ENCODE results near the gene ARID2. TPM values are rescaled to one million over a fixed set of nuclear protein-coding genes. Genes with fewer than 3 reads are reported as not detected.

Gene ARID2
- total RNA-seq, 1 experiment from 2014 or later = 11.0 TPM

DNA sequence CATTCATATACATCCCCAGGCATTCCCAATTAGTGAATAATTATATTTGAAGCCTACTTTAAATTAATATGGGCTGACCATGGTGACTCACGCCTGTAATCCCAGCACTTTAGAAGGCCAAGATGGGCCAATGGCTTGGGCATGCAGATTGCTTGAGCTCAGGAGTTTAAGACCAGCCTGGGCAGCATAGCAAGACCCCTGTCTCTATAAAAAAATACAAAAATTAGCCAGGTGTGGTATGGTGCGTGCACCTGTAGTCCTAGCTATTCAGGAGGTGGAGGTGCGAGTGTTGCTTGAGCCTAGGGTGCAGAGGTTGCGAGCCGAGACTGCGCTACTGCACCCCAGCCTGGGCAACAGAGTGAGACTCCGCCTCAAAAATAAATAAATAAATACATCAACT, 7.6 kb upstream of the ARID2 start:
- DNase-seq (ENCODE audit: low read depth) = no peak

DNA sequence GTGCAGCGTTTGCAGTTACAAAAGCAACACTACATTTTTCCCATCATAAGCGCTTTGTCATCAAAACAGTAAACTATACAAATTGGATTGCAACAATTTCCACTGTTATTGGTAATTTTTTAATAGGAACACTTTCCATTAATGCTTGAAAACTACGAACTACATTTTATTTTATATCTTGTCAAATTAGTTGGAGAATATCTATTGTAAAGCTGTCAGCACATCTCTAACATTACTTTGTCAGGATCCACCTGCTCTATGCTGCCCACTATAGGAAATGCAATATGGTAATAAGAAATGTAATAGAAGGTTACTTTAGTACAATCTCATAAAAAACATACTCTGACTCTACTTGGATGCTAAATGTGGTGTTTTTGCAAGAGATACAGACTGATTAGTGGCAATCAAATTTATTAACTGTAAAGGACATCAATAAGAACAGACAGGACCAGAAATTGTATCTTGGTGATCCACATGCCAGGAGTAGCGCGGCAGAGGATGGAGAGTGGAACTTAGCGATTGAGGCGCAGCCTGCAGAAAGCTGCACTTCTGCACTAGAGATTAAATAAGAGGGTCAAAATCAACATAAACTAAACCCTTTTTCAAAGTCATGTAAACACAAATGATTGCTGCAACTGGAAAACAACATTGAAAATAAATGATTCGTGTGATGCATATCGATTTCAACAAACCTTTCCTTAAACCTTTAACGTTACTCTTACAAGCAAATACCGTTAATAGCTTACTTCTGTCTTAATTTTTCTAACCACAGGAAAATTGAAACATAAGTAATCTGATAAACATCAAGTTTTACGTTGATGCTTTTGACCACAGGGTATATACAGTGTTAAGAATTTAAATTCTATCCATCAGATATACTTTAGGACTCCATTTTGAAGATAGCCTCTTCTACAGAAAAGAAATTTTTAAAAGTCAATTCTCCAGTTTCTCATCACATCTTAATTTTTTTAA, 3.6 kb upstream of the ARID2 start:
- peak; percentile 54 for DNase-seq (ENCODE audit: low read depth)

GRCh38 chr12:45726603-45727300, 2.8 kb upstream of the ARID2 start:
- peak; percentile 48 for DNase-seq (ENCODE audit: low read depth)

DNA sequence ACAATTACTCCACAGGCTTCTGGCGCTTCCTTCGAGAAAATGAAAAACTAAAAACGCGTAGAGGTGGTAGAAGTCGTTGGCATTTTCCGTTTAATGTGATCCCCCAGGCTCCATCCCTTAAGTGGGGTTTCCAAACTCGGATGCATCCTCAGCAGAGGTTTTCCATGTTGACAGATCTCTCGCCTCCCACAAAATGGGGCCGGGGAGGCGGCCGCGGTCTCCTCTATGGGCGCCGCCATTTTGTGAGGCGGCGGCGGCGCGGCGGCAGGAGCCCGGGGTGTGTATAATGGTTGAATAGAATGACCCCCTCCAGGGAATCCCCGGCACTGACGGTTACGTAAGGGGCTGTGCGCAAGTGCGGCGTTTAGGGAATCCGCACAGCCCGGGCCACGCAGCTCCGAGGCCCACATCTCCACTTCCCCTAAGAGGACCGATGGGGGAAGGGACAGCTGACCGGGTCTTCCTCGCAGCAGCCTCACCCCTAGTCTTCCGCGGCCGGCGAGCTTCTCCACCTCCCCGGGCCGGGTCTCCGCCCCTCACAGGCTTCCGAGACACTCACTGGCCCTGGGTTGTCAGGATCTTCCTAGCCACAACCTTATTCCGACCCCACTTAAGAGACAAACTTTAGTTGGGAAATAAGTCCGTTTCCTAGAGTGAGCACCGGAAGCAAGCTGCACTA, 2.1 kb upstream of the ARID2 start:
- peak; percentile 95 for DNase-seq (ENCODE audit: low read depth)

DNA sequence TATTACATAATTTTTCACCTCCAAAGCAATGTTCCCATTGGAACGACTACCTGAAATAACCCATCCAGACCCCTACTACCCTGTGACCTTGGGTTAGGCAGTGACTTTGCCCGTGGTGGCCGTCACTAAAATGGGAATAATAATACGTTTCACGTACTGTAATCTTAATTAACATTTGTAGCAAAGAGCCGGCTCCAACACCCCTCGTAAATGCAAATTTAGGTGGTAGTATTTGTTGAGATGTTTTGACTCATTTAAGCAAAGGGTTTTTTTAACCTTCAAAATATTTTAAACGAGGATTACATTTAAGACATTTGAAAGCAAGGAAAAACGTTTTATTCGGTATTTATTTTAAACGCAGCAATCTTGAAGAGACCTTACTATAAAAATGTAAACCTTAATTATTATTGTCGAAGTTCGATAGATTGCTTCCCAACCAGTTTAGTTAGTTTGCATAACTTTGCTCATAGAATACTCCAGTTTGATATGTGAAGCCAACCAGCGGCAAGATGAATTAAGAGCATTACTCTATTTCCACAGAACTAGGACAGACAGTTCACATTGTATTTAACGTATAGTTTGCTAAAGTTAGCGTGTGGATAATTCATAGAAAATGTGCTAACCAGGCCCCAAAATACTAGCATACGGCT, 1.4 kb upstream of the ARID2 start:
- no peak for DNase-seq (ENCODE audit: low read depth)

- DNase-seq (ENCODE audit: low read depth) = peak; percentile 90
Observed at GRCh38 chr12:45728630-45729232, 775 bp upstream of the ARID2 start.

GRCh38 chr12:45730084-45730347, 510 bp downstream of the ARID2 start:
- DNase-seq (ENCODE audit: low read depth) = no peak

DNA sequence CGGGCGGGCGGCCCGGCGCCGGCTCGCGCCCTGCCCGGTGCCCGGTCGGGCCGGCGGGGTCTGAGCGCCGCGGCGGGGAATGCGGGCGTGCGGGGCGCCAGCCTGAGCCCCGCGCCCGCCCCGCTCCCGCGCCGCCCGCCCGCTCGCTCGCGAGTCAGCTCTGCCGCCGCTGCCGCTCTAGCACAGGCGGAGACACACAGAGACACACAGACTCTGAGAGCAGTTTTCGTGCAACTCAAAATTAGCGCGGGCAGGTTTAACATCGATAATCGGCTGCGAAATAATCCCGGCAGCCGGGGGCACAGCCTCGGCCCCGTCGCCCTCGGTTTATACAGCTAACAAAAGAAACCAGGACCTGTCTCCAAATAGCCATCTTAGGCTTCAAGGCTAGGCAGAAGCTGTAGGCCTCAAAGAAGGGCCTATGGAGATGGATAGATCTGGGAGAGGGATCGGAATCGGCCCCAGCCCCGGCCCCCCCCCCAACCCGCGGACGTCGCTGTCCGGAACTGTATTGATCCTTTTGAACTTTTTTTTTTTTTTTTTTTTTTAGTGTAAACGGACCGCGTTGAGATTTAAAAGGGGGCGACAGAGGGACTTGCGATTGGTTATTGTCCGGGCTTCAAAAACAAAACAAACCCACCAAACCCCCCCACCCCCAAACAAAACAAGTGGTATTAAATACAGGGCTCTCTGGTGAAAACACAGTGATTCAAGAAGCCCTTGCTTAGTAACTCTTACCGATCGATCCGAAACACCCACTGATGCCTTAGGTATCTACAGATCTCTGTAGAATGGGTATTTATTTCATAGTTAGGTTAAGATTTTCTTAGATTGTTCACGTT, 1.1 kb downstream of the ARID2 start:
- DNase-seq (ENCODE audit: low read depth) = peak; percentile 63

DNA sequence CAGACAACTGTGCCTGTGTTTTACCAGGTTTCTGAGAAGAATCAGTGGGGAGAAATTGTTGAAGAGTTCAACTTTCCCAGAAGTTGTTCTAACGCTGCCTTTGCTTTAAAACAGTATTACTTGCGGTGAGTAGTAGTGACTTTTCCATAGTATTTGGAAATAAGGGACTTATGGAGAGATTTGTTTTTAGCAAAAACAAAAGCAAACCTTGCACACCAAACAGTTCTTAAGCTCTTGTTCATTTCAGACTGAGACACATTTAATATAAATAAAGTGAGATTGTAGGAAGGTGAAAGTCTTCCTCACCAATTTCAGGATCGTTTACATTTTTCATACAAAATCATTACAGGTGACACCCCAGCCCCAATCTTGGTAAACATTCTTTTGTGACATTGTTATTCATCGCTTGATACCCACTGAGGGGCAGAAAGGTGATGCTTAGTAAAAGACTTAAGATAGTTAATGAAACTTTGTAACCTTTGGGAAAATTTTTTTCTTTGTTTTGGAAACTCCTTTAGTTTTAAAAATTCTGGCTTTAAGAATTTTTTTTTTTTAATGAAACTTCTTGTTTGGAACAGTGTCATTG, 1.8 kb downstream of the ARID2 start:
- peak; percentile 4 for DNase-seq (ENCODE audit: low read depth)

DNA sequence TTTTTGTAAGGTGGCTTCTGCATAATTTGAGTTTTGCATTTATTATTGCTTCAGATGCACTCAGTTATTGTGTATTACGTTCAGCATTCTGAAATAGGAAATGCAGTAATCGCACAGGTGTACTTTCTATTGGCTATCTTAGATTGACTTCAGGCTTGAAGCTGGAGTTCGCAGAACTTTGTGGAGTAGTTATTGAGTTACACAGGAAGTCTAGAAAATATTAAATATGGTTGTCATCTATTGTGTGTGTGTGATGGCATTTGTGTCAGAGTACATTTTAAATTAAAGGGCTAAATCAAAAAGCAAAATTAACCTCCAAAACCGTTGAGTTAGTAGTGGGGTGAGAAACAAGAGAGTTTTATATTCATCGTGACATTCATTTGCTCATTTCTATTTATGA, 2.7 kb downstream of the ARID2 start:
- peak; percentile 3 for DNase-seq (ENCODE audit: low read depth)

- peak; percentile 24 for DNase-seq (ENCODE audit: low read depth)
Observed at GRCh38 chr12:45732936-45733335, 3.4 kb downstream of the ARID2 start.

- DNase-seq (ENCODE audit: low read depth) = no peak
Observed at GRCh38 chr12:45737638-45738037, 8.1 kb downstream of the ARID2 start.

GRCh38 chr12:45742590-45742989, 13.1 kb downstream of the ARID2 start:
- DNase-seq (ENCODE audit: low read depth) = no peak

GRCh38 chr12:45743247-45743646, 13.7 kb downstream of the ARID2 start:
- DNase-seq (ENCODE audit: low read depth) = no peak

GRCh38 chr12:45745861-45746277, 16.4 kb downstream of the ARID2 start:
- peak; percentile 12 for DNase-seq (ENCODE audit: low read depth)

DNA sequence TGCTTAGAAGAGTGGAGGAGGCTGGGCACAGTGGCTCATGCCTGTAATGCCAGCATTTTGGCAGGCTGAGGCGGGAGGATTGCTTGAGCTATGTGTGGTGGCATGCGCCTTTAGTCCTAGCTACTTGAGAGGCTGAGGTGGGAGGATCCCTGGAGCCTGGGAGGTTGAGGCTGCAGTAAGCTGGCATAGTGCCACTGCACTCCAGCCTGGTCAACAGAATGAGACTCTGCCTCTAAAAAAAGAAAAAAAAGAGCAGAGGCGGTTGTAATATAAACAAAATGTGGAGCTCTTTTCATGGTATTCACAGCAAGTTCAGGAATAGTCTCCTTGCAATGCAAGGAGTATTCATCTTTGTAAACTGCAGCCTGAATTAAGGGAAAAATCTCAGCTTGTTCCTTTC, 27.2 kb downstream of the ARID2 start:
- peak; percentile 5 for DNase-seq (ENCODE audit: low read depth)

- no peak for DNase-seq (ENCODE audit: low read depth)
Observed at GRCh38 chr12:45757172-45757571, 27.7 kb downstream of the ARID2 start.

GRCh38 chr12:45760333-45760732, 30.8 kb downstream of the ARID2 start:
- no peak for DNase-seq (ENCODE audit: low read depth)

GRCh38 chr12:45762185-45763110, 32.9 kb downstream of the ARID2 start:
- peak; percentile 31 for DNase-seq (ENCODE audit: low read depth)
